ENCODE results near the gene NBAS.

GRCh38 chr2:15498554-15498953 lies 62.6 kb downstream of the NBAS start:
- TF ChIP-seq EZH2 (IDR thresholded peaks at IDR 0.05; ENCODE audit: insufficient read depth, poor library complexity, severe bottlenecking) (no peak), EZH2phosphoT487 (IDR thresholded peaks at IDR 0.05; ENCODE audit: insufficient read depth, low read depth) (no peak)

All from GM23248 (cell line).